ENCODE data around the gene NAE1.

DNA sequence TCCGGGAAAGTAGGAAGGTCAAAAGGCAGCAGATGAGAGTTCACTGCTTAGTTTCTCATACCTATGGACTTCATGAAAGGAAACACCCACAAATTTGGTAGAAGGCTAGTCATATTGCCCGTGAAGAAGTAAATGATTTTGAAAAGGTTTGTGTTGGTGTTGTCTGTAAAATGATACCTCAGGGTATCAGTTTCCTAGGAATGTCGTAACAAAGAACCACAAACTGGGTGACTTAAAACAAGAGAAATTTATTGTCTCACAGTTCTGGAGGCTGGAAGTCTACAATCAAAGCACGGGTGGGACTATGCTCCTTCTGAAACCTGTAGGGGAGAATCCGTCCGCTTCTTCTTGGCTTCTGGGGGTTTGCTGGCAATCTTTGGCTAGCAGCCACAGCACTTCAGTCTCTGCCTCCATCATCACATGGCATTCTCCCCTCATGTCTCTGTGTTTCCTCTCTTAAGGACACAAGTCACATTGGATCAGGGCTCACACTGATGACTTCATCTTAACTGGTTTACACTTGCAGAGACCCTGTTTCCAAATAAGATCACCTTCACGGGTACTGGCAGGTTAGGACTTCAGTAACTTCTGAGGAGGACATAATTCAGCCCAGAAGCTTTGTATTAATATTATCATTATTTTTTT is 2.0 kb upstream of the NAE1 start:
- TF ChIP-seq CTCF (IDR thresholded peaks at IDR 0.05) (no peak), EZH2phosphoT487 (IDR thresholded peaks at IDR 0.05) (no peak)

Data from neural progenitor cell (in vitro differentiated cells).